PC-3 (cell line): ENCODE data around the gene SEC23IP.

Source experiments
- EZH2 ChIP-seq: fragments of 300-600 bp; sonication (generic); IDR thresholded peaks from one replicate; pipeline ENCODE4 v1.6.1; 2017; ENCODE audit warnings: antibody characterized with exemption, mild to moderate bottlenecking, low read length; ENCODE audit not compliant: unreplicated experiment
- TF ChIP-seq, protein P1 (sequence below): fragments of 300-600 bp; sonication (generic); conservative IDR thresholded peaks from 2 replicates; pipeline ENCODE4 v1.5.1; 2017; ENCODE audit warnings: antibody characterized with exemption, low read depth, mild to moderate bottlenecking, low read length

DNA sequence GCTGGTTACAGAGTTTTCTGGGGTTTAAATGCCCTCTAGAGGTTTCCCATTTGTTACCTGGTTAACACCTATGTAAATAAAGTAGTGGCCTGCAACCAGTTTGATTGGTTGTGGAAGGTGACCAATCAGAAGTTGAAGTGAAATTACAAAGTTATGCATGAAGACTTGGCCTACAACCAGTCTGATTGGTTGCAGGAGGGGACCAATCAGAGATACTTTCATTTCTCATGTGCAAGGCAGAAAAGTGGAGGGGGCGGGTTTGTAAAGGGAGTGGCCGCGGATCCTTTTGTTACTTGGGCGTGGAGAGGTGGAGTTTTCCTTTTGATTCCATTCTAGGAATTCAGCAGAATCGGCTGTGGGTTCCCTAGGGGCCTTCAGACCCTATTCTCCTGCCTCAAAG, 80.8 kb downstream of the SEC23IP start:
- TF ChIP-seq, protein P1, sequence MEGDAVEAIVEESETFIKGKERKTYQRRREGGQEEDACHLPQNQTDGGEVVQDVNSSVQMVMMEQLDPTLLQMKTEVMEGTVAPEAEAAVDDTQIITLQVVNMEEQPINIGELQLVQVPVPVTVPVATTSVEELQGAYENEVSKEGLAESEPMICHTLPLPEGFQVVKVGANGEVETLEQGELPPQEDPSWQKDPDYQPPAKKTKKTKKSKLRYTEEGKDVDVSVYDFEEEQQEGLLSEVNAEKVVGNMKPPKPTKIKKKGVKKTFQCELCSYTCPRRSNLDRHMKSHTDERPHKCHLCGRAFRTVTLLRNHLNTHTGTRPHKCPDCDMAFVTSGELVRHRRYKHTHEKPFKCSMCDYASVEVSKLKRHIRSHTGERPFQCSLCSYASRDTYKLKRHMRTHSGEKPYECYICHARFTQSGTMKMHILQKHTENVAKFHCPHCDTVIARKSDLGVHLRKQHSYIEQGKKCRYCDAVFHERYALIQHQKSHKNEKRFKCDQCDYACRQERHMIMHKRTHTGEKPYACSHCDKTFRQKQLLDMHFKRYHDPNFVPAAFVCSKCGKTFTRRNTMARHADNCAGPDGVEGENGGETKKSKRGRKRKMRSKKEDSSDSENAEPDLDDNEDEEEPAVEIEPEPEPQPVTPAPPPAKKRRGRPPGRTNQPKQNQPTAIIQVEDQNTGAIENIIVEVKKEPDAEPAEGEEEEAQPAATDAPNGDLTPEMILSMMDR, result no peak
- no peak for TF ChIP-seq EZH2
